ENCODE results near the gene APOA5.

The APOA5 gene

DNA sequence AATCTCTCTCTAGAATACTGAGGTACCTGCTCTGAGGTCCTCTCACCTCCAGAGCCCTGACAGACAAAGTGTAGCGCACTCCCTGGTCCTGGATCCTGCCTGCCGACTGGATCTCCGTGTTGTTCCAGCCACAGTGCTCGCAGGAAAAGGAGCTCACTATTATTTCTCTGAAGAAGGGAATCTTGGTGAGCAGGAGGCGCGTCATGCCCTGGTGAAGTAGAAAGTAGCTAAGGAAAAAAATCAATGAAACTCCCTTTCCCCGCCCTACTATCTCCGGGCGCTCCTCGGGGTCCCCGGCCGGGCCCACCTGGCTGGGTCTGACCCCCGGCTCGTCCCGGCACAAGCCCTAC, 4.3 kb downstream of the APOA5 start:
- H3K27ac ChIP-seq = peak overlapping the region; percentile 78
- TF ChIP-seq ZFX (IDR thresholded peaks at IDR 0.05) = no peak
- TF ChIP-seq, protein P1, sequence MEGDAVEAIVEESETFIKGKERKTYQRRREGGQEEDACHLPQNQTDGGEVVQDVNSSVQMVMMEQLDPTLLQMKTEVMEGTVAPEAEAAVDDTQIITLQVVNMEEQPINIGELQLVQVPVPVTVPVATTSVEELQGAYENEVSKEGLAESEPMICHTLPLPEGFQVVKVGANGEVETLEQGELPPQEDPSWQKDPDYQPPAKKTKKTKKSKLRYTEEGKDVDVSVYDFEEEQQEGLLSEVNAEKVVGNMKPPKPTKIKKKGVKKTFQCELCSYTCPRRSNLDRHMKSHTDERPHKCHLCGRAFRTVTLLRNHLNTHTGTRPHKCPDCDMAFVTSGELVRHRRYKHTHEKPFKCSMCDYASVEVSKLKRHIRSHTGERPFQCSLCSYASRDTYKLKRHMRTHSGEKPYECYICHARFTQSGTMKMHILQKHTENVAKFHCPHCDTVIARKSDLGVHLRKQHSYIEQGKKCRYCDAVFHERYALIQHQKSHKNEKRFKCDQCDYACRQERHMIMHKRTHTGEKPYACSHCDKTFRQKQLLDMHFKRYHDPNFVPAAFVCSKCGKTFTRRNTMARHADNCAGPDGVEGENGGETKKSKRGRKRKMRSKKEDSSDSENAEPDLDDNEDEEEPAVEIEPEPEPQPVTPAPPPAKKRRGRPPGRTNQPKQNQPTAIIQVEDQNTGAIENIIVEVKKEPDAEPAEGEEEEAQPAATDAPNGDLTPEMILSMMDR (conservative IDR thresholded peaks at IDR 0.05) = no peak

DNA sequence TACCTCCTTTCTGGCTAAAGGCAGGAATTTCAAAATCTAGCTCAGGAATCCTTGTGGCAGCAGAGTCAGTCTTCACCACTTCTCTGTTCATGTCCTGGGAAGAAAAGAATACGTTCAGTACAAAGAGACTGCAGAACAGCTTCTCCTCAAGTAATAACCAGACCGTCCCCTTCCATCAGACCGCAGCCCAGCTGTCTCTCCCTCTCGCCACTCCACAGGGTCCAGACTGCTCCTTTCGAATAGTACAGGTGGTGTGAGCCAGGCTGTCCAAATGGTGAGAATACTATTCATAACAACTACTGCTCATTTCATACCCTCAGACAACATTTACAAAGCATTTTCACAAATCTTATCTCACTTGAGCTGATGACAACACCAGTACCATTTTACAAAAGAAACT, 4.7 kb downstream of the APOA5 start:
- peak overlapping the region; percentile 78 for H3K27ac ChIP-seq
- TF ChIP-seq ZFX (IDR thresholded peaks at IDR 0.05) = no peak
- TF ChIP-seq, protein P1 (conservative IDR thresholded peaks at IDR 0.05) = no peak

DNA sequence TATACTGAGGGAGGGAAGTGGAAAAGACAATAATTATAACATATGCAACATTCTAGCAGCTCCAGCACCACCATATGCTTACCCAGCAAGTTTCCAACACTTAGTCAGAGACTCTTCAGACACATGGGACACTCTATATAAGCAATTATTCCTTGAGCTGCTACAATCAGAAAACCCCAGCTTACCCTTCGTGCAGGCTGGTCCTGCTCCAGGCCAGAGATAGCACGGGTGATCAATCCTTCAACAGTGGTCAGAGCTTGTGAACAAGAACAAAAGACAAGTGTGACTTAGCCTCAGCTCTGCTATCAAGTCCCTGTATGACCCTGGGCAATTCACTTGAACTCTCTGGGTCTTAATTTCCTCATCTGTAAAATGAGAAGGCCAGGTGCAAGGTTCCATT, 5.4 kb downstream of the APOA5 start:
- no peak for TF ChIP-seq ZFX (IDR thresholded peaks at IDR 0.05)
- TF ChIP-seq, protein P1 (conservative IDR thresholded peaks at IDR 0.05) = no peak
- no peak overlapping the region for H3K27ac ChIP-seq

DNA sequence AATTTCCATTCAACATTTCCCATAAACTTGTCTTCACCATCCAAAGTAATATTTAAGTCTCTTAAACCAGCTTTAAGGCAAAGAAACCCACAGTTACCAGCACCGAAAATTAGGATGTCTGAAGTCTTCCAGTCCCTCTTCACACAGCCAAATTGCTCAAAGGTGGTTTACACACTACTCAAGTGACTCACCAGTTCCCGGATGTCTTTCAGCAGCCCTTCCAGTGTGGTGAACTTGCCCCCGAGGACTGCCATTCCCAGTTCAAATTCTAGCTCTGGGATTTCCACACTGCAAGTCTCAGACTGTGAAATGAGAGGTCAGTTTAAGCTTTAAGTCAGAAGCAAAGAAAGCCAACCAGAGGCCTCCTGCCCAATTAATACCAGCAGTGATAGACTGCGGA, 9.0 kb downstream of the APOA5 start:
- TF ChIP-seq, protein P1 (conservative IDR thresholded peaks at IDR 0.05) = no peak
- TF ChIP-seq ZFX (IDR thresholded peaks at IDR 0.05) = no peak
- H3K27ac ChIP-seq = no peak overlapping the region

DNA sequence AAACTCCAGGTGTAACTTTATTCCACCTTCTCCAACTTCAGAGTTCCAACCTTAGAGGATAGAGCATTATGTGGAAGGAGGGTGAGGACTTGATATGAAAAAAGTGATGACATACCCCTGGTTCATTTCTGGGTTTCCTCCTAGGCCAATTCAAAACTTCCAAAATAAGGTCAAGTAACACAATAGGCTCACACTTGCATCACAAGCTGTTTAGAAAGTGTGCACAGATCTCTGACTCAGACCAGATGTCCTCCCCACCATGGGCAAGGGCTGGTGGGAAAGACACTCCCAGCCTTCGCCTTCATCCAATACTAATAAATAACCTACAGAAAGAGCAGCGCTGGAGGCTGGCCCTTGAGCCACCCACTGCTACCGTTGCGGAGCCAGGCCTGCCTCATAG, 13.1 kb downstream of the APOA5 start:
- H3K27ac ChIP-seq = no peak overlapping the region
- TF ChIP-seq ZFX (IDR thresholded peaks at IDR 0.05) = no peak
- TF ChIP-seq, protein P1 (conservative IDR thresholded peaks at IDR 0.05) = no peak

DNA sequence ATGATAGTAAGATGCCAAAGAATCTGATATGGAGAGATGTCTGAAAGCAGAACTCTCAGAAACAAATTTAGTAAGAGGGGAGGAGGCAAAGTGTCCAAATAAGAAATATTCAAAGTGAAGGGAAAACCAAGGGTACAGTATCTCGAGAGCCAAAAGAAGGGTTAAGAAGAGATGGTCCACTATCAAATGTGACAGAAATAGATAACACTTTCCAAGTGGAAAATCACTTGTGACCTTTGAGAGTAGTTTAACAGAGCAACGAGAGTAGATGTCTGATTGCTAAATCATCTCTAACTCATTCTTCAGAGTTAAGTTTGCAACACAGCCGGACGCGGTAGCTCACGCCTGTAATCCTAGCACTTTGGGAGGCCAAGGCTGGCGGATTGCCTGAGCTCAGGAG, 14.6 kb downstream of the APOA5 start:
- H3K27ac ChIP-seq = no peak overlapping the region
- TF ChIP-seq, protein P1 (conservative IDR thresholded peaks at IDR 0.05) = no peak

DNA sequence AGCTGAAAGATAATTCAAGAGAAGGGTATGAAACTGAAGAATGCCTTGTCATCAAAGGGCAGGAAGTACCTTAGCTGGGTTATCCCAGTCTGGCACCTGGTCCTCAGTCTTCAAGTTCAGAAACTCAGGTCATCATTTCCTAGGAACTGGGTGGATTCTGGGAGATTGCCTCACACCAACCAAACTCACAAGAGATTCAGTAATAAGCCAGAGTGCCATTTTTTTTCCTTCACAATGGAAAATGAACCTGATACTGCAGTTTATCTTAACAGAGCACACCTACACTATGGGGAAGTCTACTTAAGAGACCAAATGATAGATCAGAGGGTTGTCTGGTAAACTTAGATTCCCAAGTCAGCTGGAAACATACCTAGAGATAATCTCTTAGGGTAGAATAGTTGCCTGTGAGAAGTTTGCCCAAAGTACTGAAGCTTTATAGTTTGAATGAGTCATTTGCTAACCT, 15.1 kb downstream of the APOA5 start:
- TF ChIP-seq, protein P1 (conservative IDR thresholded peaks at IDR 0.05) = no peak
- TF ChIP-seq ZFX (IDR thresholded peaks at IDR 0.05) = no peak
- H3K27ac ChIP-seq = no peak overlapping the region

Measured in C4-2B (cell line).